ENCODE measurements around the gene COQ9. TPM values are rescaled to one million over a fixed set of nuclear protein-coding genes. Genes with fewer than 3 reads are reported as not detected.
A peak's percentile ranks its signal among the peaks of the same experiment; 100 is the strongest.
"Not testable (repeated sequence)": the region's sequence is repeated elsewhere in the genome, so short reads cannot be mapped to it uniquely, and the experiment has no call there.

Gene COQ9
- total and polyA plus RNA-seq, 7 donors = 61.4 to 154 (median 74.5) TPM

DNA sequence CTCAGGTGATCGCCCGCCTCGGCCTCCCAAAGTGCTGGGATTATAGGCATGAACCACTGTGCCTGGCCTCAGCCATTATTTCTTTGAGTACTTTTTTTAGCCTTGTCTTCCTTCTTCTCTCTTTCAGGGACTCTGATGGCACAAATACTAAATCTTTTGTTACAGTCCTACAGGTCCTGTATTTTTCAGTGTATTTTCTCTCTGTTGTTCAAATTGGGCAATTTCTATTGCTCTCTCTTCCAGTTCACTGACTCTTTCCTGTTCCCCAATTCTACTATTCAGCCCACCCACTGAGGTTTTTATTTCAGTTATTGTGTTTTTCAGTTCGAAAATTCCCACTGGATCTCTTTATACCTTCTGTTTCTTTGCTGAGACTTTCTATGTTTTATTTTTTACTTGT, 46.5 kb downstream of the COQ9 start:
- no peaks in the 10 kb centered on the region for H3K4me1 ChIP-seq

DNA sequence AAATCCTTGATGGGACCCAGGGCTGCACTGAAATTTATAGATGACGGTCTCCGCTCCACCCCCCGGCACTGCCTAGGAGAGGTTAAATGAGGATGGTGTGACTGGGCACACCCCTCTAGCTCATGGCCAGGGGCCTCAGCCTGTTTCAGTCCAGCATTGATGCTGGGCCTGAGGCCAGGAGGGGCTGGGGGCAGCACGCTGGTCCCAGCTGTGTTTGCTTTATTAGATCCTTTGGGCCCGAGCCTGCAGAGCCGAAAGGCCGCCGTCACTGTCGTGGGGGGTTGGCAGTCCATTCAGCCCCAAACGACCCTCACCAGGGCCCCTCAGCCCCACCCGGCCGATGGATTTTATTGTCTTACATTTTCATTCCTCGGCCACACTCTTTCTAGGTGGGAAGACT, 49.8 kb downstream of the COQ9 start:
- no peaks in the 10 kb centered on the region for H3K27me3 ChIP-seq
- 77 to 80% methylated on average over 13 of the region's 13 CpGs for WGBS, 2 donors

More for the DNA sequence above, 46.5 kb downstream of the COQ9 start:
- no peak for DNase-seq
- Histone ChIP-seq H3K36me3 (no peaks in the 10 kb centered on the region), H3K9me3 (no peaks in the 10 kb centered on the region), H3K27ac (no peak overlapping the region), H3K27me3 (no peaks in the 10 kb centered on the region), H3K4me3 (no peak overlapping the region)
- WGBS, 2 donors = 91 to 93% methylated on average over 4 of the region's 4 CpGs
- TF ChIP-seq POLR2AphosphoS5 (IDR thresholded peaks at IDR 0.05) (no peak), EP300 (IDR thresholded peaks at IDR 0.05) (no peak), CTCF (IDR thresholded peaks at IDR 0.05) (no peak), POLR2A (IDR thresholded peaks at IDR 0.05) (no peak)
- intact Hi-C loops (cut with DNase I) = no loop called here

DNA sequence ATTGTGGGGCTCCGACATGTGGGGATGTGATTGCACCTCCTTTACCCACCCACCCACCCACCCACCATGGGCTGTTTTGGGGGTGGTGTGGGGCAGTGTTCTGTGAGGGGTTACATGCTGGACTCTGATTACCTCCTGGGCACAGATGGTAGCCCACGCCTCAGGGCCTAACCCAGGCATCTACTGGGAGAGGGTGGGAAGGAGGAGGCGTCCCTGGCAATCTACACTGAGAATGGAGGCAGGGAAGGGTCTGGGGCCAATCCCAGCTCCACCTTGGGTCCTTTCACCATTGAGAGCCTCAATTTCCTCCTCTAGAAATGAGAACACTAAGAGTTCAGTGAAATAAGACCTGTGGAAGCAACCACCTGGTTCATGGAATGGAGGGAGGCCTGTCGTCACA, 50.8 kb downstream of the COQ9 start:
- Histone ChIP-seq H3K4me3 (no peak overlapping the region), H3K27ac (no peak overlapping the region), H3K9me3 (no peaks in the 10 kb centered on the region), H3K27me3 (no peaks in the 10 kb centered on the region), H3K4me1 (no peaks in the 10 kb centered on the region), H3K36me3 (no peaks in the 10 kb centered on the region)
- TF ChIP-seq POLR2AphosphoS5 (IDR thresholded peaks at IDR 0.05) (no peak), EP300 (IDR thresholded peaks at IDR 0.05) (no peak), CTCF (IDR thresholded peaks at IDR 0.05) (no peak), POLR2A (IDR thresholded peaks at IDR 0.05) (no peak)
- WGBS, 2 donors = 91 to 94% methylated on average over 4 of the region's 4 CpGs
- DNase-seq = peak; percentile 43
- intact Hi-C loops (cut with DNase I) = no loop called here

More for the DNA sequence above, 49.8 kb downstream of the COQ9 start:
- Histone ChIP-seq H3K27ac (no peak overlapping the region), H3K4me3 (no peak overlapping the region), H3K36me3 (no peaks in the 10 kb centered on the region), H3K4me1 (no peaks in the 10 kb centered on the region), H3K9me3 (no peaks in the 10 kb centered on the region)
- no peak for TF ChIP-seq EP300 (IDR thresholded peaks at IDR 0.05)
- no peak for TF ChIP-seq POLR2A (IDR thresholded peaks at IDR 0.05)
- TF ChIP-seq POLR2AphosphoS5 (IDR thresholded peaks at IDR 0.05) = no peak
- TF ChIP-seq CTCF (IDR thresholded peaks at IDR 0.05) = no peak
- intact Hi-C loops (cut with DNase I) = no loop called here
- DNase-seq = peak; percentile 39

DNA sequence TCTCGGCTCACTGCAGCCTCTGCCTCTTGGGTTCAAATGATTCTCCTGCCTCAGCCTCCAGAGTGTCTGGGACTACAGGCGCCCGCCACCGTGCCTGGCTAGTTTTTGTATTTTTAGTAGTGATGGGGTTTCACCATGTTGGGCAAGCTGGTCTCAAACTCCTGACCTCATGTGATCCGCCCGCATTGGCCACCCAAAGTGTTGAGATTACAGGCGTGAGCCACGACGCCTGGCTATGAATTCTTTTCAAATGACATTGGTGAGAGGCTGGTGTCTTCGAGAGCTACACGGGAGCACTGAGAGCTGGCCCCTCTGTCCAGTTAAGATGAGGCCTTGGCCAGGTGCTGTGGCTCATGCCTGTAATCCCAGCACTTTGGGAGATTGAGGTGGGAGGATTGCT, 52.7 kb downstream of the COQ9 start:
- H3K36me3 ChIP-seq; H3K4me3 ChIP-seq; H3K27me3 ChIP-seq; H3K9me3 ChIP-seq; H3K4me1 ChIP-seq; intact Hi-C loops (cut with DNase I); H3K27ac ChIP-seq: not testable (repeated sequence)
- 94 to 95% methylated on average over 11 of the region's 11 CpGs for WGBS, 2 donors
- DNase-seq = peak; percentile 29

DNA sequence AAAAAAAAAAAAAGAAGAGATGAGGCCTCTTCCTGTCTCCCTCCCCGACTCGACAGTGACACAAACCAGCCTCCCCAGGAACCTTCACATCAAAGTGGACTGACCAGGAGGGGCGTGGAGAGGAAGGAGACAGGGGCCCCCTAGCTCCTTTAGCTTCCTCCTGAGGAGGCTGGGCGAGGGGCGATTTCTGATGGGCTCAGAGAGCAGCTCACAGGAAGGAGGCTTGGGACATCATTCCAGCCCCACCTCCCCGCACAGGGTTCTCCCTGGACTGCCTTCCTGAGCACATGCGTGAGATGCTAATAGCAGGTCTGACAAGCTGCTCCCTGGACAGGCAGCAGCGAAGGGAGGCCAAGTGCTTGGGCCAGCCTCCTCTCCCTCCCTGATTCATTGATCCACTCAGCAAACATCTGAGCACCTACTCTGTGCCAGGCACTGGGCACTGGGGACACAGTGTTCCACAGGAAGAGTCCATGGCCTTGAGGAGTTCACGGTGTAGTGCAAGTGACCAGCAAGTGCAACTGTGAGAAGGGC, 53.4 kb downstream of the COQ9 start:
- 63 to 77% methylated on average over 9 of the region's 9 CpGs for WGBS, 2 donors
- no peaks in the 10 kb centered on the region for H3K9me3 ChIP-seq
- H3K36me3 ChIP-seq = no peaks in the 10 kb centered on the region
- intact Hi-C loops (cut with DNase I) = no loop called here
- H3K4me3 ChIP-seq = no peak overlapping the region
- H3K27ac ChIP-seq = no peak overlapping the region
- no peak for TF ChIP-seq POLR2A (IDR thresholded peaks at IDR 0.05)
- no peak for TF ChIP-seq EP300 (IDR thresholded peaks at IDR 0.05)
- TF ChIP-seq POLR2AphosphoS5 (IDR thresholded peaks at IDR 0.05) = no peak
- TF ChIP-seq CTCF (IDR thresholded peaks at IDR 0.05) = no peak
- DNase-seq = peak; percentile 50
- H3K27me3 ChIP-seq = no peaks in the 10 kb centered on the region
- H3K4me1 ChIP-seq = no peaks in the 10 kb centered on the region
